NCI-H82 (cell line): ENCODE measurements around the gene AFG1L.
"Not testable (repeated sequence)": the region's sequence is repeated elsewhere in the genome, so short reads cannot be mapped to it uniquely, and the experiment has no call there.

Experiments
- DNase-seq: peaks from one replicate; lab custom pipeline; 2025; lab: John Stamatoyannopoulos, UW

AFG1L gene

GRCh38 chr6:108416047-108416833, 121.4 kb downstream of the AFG1L start:
- not testable (repeated sequence) for DNase-seq

DNA sequence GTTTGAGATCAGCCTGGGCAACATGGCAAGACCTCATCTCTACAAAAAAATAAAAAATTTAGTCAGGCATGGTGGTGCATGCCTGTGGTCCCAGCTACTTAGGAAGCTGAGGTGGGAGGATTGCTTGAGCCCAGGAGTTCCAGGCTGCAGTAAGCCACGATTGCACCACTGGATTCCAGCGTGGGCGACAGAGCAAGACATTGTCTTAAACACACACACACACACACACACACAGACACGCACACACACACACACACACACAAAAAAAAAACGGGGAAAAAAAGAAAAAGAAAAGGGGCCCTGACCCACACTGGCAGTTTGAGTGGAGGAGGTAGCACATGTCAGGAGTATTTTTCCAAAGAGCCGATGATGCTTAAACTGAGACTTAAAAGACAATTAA, 122.2 kb downstream of the AFG1L start:
- DNase-seq: no peak

DNA sequence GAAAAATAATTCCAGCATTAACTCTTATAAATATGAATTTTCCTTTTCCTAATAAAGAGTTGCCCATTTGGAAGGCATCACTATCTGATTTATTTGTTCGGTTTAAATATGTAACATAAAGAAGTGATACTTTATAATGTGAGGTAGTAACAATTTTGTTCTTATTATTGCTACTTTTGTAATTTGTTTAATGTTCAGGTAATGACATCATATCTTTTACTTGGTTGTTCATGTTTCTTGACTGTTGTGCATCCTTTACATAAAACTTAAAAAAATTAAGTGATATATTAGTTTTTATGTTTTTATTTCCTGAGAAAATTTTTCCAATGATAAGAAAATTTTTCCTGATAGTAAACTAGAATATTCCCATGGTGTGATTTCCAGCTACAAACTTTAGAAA, 124.6 kb downstream of the AFG1L start:
- DNase-seq: no peak

- DNase-seq: peak; percentile 39
These were observed 125.2 kb downstream of the AFG1L start for GRCh38 chr6:108419934-108420609.

- DNase-seq: no peak
These were observed 126.5 kb downstream of the AFG1L start for GRCh38 chr6:108421366-108421765.

GRCh38 chr6:108423982-108424705, 129.3 kb downstream of the AFG1L start:
- peak; percentile 6 for DNase-seq

- no peak for DNase-seq
These were observed 130.6 kb downstream of the AFG1L start for GRCh38 chr6:108425428-108425827.

DNA sequence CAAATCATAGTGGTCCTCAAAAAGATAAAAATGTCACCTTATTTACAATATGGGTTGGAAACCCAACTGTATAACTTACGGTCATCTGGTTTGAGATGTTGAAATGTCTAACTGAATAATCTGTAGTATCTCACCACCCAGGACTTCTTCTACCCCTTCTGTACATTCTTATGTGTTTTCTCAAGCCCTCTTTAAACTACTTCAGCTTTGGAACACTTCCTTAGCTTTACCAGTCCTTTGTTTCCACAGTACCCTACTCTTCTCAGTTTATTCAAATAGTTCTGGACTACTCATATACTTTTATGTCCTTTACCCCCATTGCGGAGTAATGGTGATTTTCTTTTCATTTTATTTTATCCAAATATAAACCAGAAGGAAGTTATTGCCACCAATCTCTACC, 137.3 kb downstream of the AFG1L start:
- no peak for DNase-seq

DNA sequence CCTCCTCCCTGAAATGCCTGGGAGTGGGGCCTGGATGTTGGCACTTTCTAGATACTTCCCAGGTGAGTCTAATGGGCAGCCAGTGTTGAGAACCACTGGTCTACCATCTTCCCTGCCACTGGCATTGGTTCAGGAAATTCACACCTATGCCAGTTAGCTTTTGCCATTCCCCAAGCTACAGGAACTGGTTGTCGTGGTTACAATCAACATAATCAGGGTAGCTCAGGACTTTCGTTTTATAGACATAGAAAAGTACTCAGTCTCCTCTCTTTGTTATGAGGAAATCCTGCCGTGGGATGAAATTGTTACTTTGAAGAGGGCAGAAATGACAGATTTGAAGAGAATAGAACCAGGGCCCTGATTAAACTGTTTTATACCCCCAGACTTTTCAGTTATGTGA, 137.9 kb downstream of the AFG1L start:
- DNase-seq: no peak

DNA sequence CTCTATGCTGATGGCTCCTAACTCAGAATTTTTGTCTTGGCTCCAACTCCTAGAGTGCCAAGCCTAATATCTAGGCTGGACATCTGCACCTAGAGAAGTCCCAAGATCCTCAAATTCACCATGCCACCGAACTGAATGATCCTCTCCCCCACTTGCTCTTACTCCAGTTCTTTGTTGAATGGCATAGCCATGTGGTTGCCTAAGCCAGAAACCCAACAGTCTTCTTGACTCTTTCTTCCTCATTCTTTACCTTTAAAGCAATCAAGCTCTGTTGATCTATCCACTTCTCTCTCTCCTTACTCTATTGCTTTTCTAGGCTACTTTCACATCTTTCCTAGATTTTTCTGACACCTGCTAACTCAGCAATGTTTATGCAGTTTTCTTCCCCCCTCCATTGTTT, 139.4 kb downstream of the AFG1L start:
- DNase-seq: no peak

GRCh38 chr6:108435391-108435790, 140.5 kb downstream of the AFG1L start:
- DNase-seq: no peak

DNA sequence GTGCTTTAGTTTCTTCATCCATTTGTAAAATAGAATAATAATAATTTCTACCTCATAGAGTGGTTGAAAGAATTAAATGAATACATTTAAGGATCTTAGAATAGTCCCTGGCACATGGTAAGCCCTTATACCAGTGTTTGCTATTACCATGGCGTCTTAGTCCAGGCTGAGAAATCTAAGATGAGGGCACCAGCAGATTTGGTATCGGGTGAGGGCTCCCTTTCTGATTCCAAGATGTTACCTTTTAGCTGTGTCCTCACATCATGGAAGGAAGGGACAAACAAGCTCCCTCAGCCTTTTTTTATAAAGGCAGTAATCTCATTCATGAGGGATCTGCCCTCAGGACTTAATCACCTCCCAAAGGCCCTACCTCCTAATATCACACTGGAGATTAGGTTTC, 141.9 kb downstream of the AFG1L start:
- peak; percentile 37 for DNase-seq

GRCh38 chr6:108437821-108438220, 143.0 kb downstream of the AFG1L start:
- DNase-seq: no peak

DNA sequence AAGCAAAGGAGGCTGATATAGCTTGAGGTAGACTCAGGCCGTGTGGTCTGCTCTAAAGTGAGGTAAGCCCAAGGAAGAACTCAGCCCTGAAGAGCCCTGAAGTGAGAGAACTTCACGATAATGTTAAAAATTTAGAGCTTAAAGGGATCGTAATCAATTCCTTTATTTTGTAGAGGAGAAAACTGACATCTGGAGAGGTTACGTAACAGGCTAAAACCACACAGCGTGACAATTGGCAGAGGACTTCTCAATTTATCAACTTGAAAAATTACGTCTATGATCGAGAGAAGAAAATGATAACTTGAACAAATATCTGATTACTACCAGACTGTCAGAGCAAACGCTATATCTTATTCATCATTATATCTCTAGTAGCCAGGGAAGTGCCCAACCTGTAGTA, 144.1 kb downstream of the AFG1L start:
- DNase-seq: no peak

DNA sequence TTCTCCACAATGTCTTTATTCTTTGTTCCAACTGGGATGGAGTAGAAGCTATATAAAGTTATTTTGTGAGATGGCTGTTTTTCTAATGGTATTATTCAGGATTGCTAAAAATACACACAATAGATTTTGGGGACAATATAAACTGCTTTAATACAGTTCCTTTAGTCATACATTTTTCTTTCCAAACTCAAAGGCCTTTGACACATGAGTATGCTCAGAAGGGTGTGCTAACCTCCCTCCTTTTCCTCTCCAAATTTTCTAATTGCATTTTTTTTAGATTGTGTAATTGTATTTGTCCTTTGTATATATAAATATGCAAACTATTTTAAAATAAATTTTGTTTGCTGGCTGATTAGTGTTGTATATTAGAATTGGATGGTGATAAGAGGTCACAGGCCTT, 146.3 kb downstream of the AFG1L start:
- no peak for DNase-seq

DNA sequence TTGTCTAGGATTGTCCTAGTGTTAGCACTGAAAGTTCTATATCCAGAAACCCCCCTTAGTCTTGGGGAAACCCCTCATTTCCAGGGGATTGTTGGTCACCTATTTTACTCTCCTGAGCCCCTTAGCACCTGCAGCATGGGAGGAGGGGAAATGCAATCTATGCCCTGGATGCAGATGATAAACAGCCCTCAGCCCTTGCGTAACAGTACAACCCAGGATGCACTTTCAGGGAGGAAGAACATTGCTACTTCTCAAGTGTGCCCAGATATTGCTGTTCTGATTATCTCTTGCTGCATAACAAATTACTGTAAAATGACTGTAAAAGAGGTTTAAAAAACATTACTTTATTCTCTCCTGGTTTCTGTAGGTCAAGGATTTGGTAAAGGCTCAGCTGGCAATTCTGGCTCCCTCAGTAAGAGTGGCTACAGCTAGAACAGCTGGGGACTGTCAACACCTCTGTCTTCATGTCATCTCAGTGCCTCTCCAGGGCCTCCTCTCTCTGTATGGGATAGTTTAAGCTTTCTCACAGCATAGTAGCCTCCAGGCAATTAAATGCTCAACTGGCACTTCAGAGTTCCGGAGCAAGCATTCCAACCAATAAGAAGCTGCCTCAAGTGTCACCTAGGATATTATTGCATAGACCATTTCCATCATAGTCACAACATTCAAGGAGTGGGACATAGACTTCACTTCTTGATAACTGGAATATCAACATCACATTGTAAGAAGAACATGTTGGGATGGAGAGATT, 148.1 kb downstream of the AFG1L start:
- no peak for DNase-seq

DNA sequence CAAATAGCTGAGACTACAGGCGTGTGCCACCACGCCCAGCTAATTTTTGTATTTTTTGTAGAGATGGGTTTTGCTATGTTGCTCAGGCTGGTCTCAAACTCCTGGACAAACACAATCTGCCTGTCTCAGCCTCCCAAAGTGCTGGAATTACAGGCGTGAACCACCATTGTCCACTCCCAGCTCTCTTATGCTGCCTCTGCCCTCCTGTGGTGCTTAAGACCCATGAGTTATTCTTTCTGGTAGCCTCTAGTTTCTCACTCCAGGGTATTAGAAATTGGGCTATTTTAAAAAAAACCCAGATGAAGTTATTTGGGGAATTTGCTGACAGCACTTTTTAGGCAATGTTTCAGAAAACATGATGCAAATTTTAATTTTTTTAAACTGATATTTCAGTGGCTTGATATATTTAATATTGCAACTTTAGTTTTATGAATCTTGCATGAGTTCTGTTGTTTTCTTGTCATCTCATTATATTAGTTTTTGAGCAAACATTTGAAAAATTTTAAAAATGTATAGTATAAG, 151.8 kb downstream of the AFG1L start:
- DNase-seq: no peak

DNA sequence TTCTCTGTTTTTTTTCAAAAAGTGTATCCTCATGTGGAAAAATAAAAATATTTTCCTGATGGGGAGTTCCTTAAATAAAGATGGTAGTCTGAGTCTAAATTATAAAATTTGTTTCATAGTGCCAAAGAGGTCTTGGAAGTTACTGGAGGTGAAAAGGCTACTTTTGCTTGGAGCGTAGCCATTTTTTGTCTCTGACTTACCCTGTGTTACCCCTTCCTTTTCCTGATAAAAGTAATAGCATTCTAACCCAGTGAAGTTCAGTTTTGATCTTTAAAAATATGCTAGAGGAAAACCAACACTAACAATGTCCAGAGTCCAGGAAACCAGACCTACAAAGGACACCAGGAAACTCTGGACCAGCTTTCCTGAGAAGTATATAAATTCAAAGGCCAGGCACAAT, 153.6 kb downstream of the AFG1L start:
- no peak for DNase-seq

DNA sequence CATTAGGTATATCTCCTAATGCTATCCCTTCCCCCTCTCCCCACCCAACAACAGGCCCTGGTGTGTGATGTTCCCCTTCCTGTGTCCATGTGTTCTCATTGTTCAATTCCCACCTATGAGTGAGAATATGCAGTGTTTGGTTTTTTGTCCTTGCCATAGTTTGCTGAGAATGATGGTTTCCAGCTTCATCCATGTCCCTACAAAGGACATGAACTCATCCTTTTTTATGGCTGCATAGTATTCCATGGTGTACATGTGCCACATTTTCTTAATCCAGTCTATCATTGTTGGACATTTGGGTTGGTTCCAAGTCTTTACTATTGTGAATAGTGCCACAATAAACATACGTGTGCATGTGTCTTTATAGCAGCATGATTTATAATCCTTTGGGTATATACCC, 154.9 kb downstream of the AFG1L start:
- DNase-seq: not testable (repeated sequence)

DNA sequence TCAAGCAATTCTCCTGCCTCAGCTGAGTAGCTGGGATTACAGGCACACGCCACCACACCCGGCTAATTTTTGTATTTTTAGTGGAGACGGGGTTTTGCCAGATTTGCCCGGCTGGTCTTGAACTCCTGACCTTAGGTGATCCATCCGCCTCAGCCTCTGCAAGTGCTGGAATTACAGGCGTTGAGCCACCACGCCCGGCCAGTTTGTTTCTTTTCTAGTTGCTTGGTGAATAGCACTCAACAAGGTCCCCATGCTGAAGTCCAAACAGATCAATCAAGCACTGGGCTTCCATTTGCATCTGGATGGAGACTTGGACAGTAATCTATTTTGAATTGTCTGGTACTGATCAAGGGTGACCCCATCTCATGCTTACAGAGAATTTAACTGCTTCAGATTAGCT, 157.0 kb downstream of the AFG1L start:
- no peak for DNase-seq

DNA sequence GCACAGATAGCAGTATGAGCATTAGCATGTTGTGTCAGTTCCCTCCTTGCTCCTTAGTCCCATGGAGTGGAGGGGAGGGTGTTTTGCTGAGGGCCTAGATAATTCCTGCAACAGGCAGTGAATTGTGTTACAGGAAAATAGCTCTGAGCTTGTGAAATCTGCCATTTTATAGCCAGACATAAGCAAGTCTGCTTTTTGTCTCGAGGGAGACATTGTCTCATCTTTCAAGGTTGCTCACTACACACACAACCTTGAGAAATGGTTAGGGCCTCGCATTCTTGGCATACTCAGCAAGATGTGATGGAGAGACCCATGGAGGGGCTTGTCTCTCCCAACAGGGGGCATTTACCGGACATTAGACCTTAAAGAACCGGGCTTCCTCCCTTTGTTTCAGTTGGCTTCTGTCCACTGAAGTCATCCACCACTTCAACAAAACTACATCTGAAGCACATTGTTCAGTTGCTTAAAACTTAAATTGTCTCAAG, 157.9 kb downstream of the AFG1L start:
- DNase-seq: no peak
